Tibial nerve (tissue), 4 donors: ENCODE data around the gene PRKCE. TPM values are rescaled to one million over a fixed set of nuclear protein-coding genes. Genes with fewer than 3 reads are reported as not detected.

Source experiments
- DNase-seq, 2 donors: peaks; one replicate each; pipeline ENCODE4 v3.0.0-alpha.2; 2019; ENCODE audit warnings: low spot score in 2 of 2
- H3K27ac ChIP-seq, 4 donors: fragments of 200-600 bp; sonication (generic) in 3 of 4; one replicate each; pipeline ENCODE4 v1.5.1; 2017 to 2019; ENCODE audit warnings: mild to moderate bottlenecking in 1 of 4
- H3K27me3 ChIP-seq, 2 donors: fragments of 200-600 bp; sonication (generic) in 1 of 2; one replicate each; pipeline versions ENCODE4 v1.5.1 to v1.6.0; 2017 to 2019
- H3K36me3 ChIP-seq, 3 donors: fragments of 200-600 bp; sonication (generic); one replicate each; pipeline ENCODE4 v1.5.1; 2018 to 2019
- H3K4me1 ChIP-seq, 4 donors: fragments of 200-600 bp; sonication (generic) in 3 of 4; one replicate each; pipeline ENCODE4 v1.5.1; 2017 to 2019
- H3K4me3 ChIP-seq, 4 donors: fragments of 200-600 bp; sonication (generic) in 3 of 4; one replicate each; pipeline ENCODE4 v1.5.1; 2017 to 2019; ENCODE audit warnings: mild to moderate bottlenecking in 1 of 4, moderate library complexity in 1 of 4
- H3K9me3 ChIP-seq, 4 donors: fragments of 200-600 bp; sonication (generic) in 3 of 4; one replicate each; pipeline ENCODE4 v1.5.1; 2017 to 2019
- EP300 ChIP-seq, 2 donors: sonication (generic); formaldehyde crosslinking; IDR thresholded peaks; one replicate each; pipeline ENCODE4 v1.6.1; 2017; ENCODE audit warnings: antibody characterized with exemption in 2 of 2, mild to moderate bottlenecking in 1 of 2
- POLR2A ChIP-seq, 2 donors: fragments of 450-650 bp; IDR thresholded peaks; one replicate each; pipeline ENCODE4 v1.6.1; 2017; ENCODE audit warnings: antibody characterized with exemption in 2 of 2, mild to moderate bottlenecking in 2 of 2, moderate library complexity in 2 of 2
- WGBS, 2 donors: methylation state at CpG; one replicate each; pipeline ENCODE4 v1.1.5; 2018; 5-methylcytosine and 5-hydroxymethylcytosine counted together
- total RNA-seq, 4 donors: library from RNA; depleted of rRNA; stranded (reverse); fragments of >200 nt; gene quantifications; one replicate each; pipeline ENCODE4 v1.1.0, GENCODE V29; 2016
- TF ChIP-seq, protein P1 (sequence below), 5 experiments: fragments of 200-600 bp in 3 of 5; fragments of 450-650 bp in 2 of 5; sonication (generic) in 3 of 5; IDR thresholded peaks; one replicate each; pipeline ENCODE4 v1.5.1; 2016 to 2019; ENCODE audit warnings: antibody characterized with exemption in 5 of 5, mild to moderate bottlenecking in 3 of 5, moderate library complexity in 2 of 5

The PRKCE gene
- total RNA-seq, 4 donors from 2014 or later, result 14.4 to 22.4 (median 17.9) TPM

DNA sequence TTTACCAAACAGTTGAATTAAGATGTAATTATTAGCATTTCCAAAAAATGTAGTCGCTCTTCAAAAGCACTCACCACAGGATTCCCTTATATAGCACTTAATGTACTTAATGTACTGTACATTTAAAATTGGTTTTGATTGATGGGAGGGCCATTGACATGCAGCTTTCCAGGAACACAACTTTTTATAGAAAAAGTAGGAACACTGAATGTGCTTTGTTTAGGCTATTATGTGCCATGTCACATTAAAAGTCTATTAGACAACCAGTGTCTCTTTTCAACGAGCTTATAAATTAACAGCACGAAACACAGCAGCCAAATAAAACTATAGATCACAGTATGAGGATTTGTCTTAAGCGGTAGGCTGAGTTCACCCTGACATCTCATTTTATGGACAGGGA is 301.1 kb downstream of the PRKCE start:
- TF ChIP-seq EP300 (IDR thresholded peaks at IDR 0.05) (no peak), POLR2A (IDR thresholded peaks at IDR 0.05) (no peak)
- TF ChIP-seq, protein P1, sequence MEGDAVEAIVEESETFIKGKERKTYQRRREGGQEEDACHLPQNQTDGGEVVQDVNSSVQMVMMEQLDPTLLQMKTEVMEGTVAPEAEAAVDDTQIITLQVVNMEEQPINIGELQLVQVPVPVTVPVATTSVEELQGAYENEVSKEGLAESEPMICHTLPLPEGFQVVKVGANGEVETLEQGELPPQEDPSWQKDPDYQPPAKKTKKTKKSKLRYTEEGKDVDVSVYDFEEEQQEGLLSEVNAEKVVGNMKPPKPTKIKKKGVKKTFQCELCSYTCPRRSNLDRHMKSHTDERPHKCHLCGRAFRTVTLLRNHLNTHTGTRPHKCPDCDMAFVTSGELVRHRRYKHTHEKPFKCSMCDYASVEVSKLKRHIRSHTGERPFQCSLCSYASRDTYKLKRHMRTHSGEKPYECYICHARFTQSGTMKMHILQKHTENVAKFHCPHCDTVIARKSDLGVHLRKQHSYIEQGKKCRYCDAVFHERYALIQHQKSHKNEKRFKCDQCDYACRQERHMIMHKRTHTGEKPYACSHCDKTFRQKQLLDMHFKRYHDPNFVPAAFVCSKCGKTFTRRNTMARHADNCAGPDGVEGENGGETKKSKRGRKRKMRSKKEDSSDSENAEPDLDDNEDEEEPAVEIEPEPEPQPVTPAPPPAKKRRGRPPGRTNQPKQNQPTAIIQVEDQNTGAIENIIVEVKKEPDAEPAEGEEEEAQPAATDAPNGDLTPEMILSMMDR (IDR thresholded peaks at IDR 0.05), result no peak
- no peaks in the 10 kb centered on the region for H3K36me3 ChIP-seq
- peaks cover 0 to 9% (median 2%) of the 10 kb centered on the region in 4 donors for H3K4me1 ChIP-seq
- H3K9me3 ChIP-seq, result no peaks in the 10 kb centered on the region
- no peak for DNase-seq
- 72 to 74% methylated on average over 4 of the region's 4 CpGs for WGBS, 2 donors
- H3K27ac ChIP-seq, result no peak overlapping the region
- no peak overlapping the region for H3K4me3 ChIP-seq
- H3K27me3 ChIP-seq, result no peaks in the 10 kb centered on the region

- TF ChIP-seq EP300 (IDR thresholded peaks at IDR 0.05) (no peak), POLR2A (IDR thresholded peaks at IDR 0.05) (no peak)
- TF ChIP-seq, protein P1 (IDR thresholded peaks at IDR 0.05), result no peak
- DNase-seq, result no peak
- Histone ChIP-seq H3K27ac (no peak overlapping the region), H3K9me3 (no peaks in the 10 kb centered on the region), H3K36me3 (no peaks in the 10 kb centered on the region), H3K4me1 (peaks cover 0 to 9% (median 2%) of the 10 kb centered on the region in 4 donors), H3K27me3 (no peaks in the 10 kb centered on the region), H3K4me3 (no peak overlapping the region)
- WGBS, 2 donors, result 89 to 91% methylated on average over 11 of the region's 11 CpGs
Measured at GRCh38 chr2:45953376-45954027, 302.0 kb downstream of the PRKCE start.

DNA sequence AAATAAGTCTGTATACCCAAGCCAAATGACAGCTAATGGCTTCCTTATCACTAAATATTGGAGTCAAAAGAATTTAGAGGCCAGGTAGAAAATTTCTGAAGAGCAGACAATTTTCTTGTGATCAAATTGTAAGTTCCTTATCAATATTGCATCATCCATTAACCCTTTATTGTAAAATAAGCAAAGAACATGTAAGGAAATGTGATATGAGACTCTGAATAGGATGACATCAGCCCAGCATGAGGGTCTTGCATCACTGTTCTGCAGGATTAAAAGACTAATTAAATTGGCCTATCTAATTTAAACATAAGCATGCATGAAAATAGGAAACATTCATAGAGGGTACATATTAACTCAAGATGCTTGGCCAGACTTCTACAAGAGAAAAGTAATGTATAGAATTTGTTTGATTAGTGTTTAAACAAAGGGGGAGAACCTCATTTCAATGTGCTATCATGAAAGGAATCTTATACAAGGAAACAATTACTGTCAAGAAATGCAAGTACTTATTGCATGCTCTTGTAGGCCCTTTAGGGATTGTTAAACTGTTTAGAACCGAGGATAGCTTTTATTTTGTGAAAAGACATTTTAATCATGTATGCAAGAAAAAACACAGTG is 302.9 kb downstream of the PRKCE start:
- H3K9me3 ChIP-seq, result no peaks in the 10 kb centered on the region
- H3K4me1 ChIP-seq, result peaks cover 0 to 9% (median 2%) of the 10 kb centered on the region in 4 donors
- 49 to 54% methylated on average over 1 of the region's 1 CpG for WGBS, 2 donors
- H3K27me3 ChIP-seq, result no peaks in the 10 kb centered on the region
- no peak for DNase-seq
- no peak overlapping the region for H3K4me3 ChIP-seq
- H3K36me3 ChIP-seq, result no peaks in the 10 kb centered on the region
- TF ChIP-seq, protein P1 (IDR thresholded peaks at IDR 0.05), result no peak
- TF ChIP-seq EP300 (IDR thresholded peaks at IDR 0.05), result no peak
- TF ChIP-seq POLR2A (IDR thresholded peaks at IDR 0.05), result no peak
- no peak overlapping the region for H3K27ac ChIP-seq

- Histone ChIP-seq H3K4me1 (peaks cover 0 to 21% (median 15%) of the 10 kb centered on the region in 4 donors), H3K4me3 (no peak overlapping the region), H3K9me3 (no peaks in the 10 kb centered on the region), H3K27me3 (no peaks in the 10 kb centered on the region), H3K27ac (no peak overlapping the region), H3K36me3 (no peaks in the 10 kb centered on the region)
- WGBS, 2 donors, result 95 to 96% methylated on average over 4 of the region's 4 CpGs
- no peak for DNase-seq
- no peak for TF ChIP-seq POLR2A (IDR thresholded peaks at IDR 0.05)
- TF ChIP-seq EP300 (IDR thresholded peaks at IDR 0.05), result no peak
- TF ChIP-seq, protein P1 (IDR thresholded peaks at IDR 0.05), result no peak
Measured at GRCh38 chr2:45957533-45958227, 306.2 kb downstream of the PRKCE start.
